GM23338 (cell line): ENCODE measurements around the gene MARCHF9. TPM values are rescaled to one million over a fixed set of nuclear protein-coding genes. Genes with fewer than 3 reads are reported as not detected.

ENCODE experiments used
- ATAC-seq: fragments of 200-7000 bp; cut with Tn5 transposase; 3 replicates; pipeline ENCODE4 v1.9.1; 2020
- DNase-seq: peaks from one replicate; pipeline ENCODE4 v3.0.0-alpha.2; 2015; ENCODE audit warnings: low spot score
- H2AFZ ChIP-seq: fragments of 200-600 bp; sonication (generic); 2 replicates; pipeline ENCODE4 v1.8.0; 2016; ENCODE audit warnings: antibody characterized with exemption, mild to moderate bottlenecking, moderate library complexity
- H3F3A ChIP-seq: fragments of 200-600 bp; sonication (generic); replicated peaks from 2 replicates; pipeline ENCODE4 v1.8.0; 2017; ENCODE audit warnings: antibody characterized with exemption, mixed run types, low read depth
- H3K27ac ChIP-seq: fragments of 200-600 bp; sonication (generic); 2 replicates; pipeline ENCODE4 v1.6.1; 2016; ENCODE audit warnings: low read depth
- H3K27me3 ChIP-seq: fragments of 200-600 bp; sonication (generic); 2 replicates; pipeline ENCODE4 v1.8.0; 2016; ENCODE audit warnings: mild to moderate bottlenecking, mixed run types, moderate library complexity; ENCODE audit not compliant: insufficient read depth
- H3K36me3 ChIP-seq: fragments of 200-600 bp; sonication (generic); 2 replicates; pipeline ENCODE4 v1.8.0; 2016; ENCODE audit warnings: mild to moderate bottlenecking; ENCODE audit not compliant: insufficient read depth
- H3K4me1 ChIP-seq: fragments of 200-600 bp; sonication (generic); 2 replicates; pipeline ENCODE4 v1.8.0; 2016; ENCODE audit warnings: mild to moderate bottlenecking, moderate library complexity; ENCODE audit not compliant: insufficient read depth
- H3K4me2 ChIP-seq: fragments of 200-600 bp; sonication (generic); 2 replicates; pipeline ENCODE4 v1.7.1; 2017; ENCODE audit warnings: mixed run types
- H3K4me3 ChIP-seq: fragments of 200-600 bp; sonication (generic); 2 replicates; pipeline ENCODE4 v1.6.1; 2016; ENCODE audit warnings: mixed run types
- H3K79me2 ChIP-seq: fragments of 200-600 bp; sonication (generic); replicated peaks from 2 replicates; pipeline ENCODE4 v1.8.0; 2017; ENCODE audit warnings: mild to moderate bottlenecking; ENCODE audit not compliant: insufficient read depth
- H3K9me2 ChIP-seq: fragments of 200-600 bp; sonication (generic); 2 replicates; pipeline ENCODE4 v1.8.0; 2017; ENCODE audit not compliant: insufficient read depth
- H4K20me1 ChIP-seq: fragments of 200-600 bp; sonication (generic); replicated peaks from 2 replicates; pipeline ENCODE4 v1.8.0; 2017; ENCODE audit warnings: mild to moderate bottlenecking; ENCODE audit not compliant: insufficient read depth
- H3K27ac Mint-ChIP-seq: 2 replicates; pipeline ENCODE4 v1.8.0; 2020; ENCODE audit warnings: inconsistent platforms, mild to moderate bottlenecking, moderate library complexity, mixed read lengths
- H3K27me3 Mint-ChIP-seq: 3 replicates; pipeline ENCODE4 v1.8.0; 2022; ENCODE audit warnings: low read depth, mild to moderate bottlenecking, moderate library complexity, mixed read lengths, inconsistent platforms; ENCODE audit not compliant: insufficient read depth, poor library complexity
- H3K36me3 Mint-ChIP-seq: 3 replicates; pipeline ENCODE4 v1.8.0; 2021; ENCODE audit warnings: low read depth, mild to moderate bottlenecking, inconsistent platforms, moderate library complexity, mixed read lengths
- H3K4me1 Mint-ChIP-seq: 3 replicates; pipeline ENCODE4 v1.8.0; 2020; ENCODE audit warnings: mild to moderate bottlenecking, inconsistent platforms, mixed read lengths
- H3K4me3 Mint-ChIP-seq: 3 replicates; pipeline ENCODE4 v1.8.0; 2021; ENCODE audit warnings: moderate library complexity, mild to moderate bottlenecking, inconsistent platforms, mixed read lengths
- H3K9me3 Mint-ChIP-seq: 3 replicates; pipeline ENCODE4 v1.8.0; 2020; ENCODE audit warnings: moderate library complexity, mild to moderate bottlenecking, inconsistent platforms, mixed read lengths
- CTCF ChIP-seq, 2 experiments: fragments of 200-600 bp in 1 of 2; sonication (generic) in 1 of 2; conservative IDR thresholded peaks; 2 replicates each; pipeline versions ENCODE4 v1.5.1 to v1.6.1; 2016 to 2017; ENCODE audit warnings: antibody characterized with exemption in 2 of 2, low read depth in 2 of 2, mild to moderate bottlenecking in 2 of 2, moderate library complexity in 1 of 2
- EZH2phosphoT487 ChIP-seq: fragments of 200-600 bp; sonication (generic); IDR thresholded peaks from one replicate; pipeline ENCODE4 v1.8.1; 2018; ENCODE audit warnings: antibody characterized with exemption; ENCODE audit not compliant: unreplicated experiment
- NANOG ChIP-seq: IDR thresholded peaks from 2 replicates; pipeline ENCODE4 v1.6.1; 2016; ENCODE audit warnings: antibody characterized with exemption, borderline replicate concordance
- REST ChIP-seq: IDR thresholded peaks from one replicate; pipeline ENCODE4 v1.6.1; 2018; ENCODE audit warnings: antibody characterized with exemption; ENCODE audit not compliant: unreplicated experiment
- STAT1 ChIP-seq: IDR thresholded peaks from one replicate; pipeline ENCODE4 v1.6.1; 2016; ENCODE audit warnings: antibody characterized with exemption; ENCODE audit not compliant: unreplicated experiment
- ZNF114 ChIP-seq: fragments of 250-450 bp; sonication (Bioruptor Pico); IDR thresholded peaks from 2 replicates; pipeline ENCODE4 v1.5.0; 2020; ENCODE audit warnings: mild to moderate bottlenecking, moderate library complexity
- ZNF331 ChIP-seq: fragments of 250-450 bp; sonication (Bioruptor Pico); IDR thresholded peaks from 2 replicates; pipeline ENCODE4 v1.5.0; 2020; ENCODE audit warnings: low read depth, mild to moderate bottlenecking, moderate library complexity
- polyA plus RNA-seq: library from polyadenylated mRNA; unstranded; fragments of >200 nt; fragmentation: Nextera tagmentation; extraction: Ambion mirVana; gene quantifications from 2 replicates; pipeline ENCODE4 v1.2.1, GENCODE V29; 2016
- total RNA-seq: library from RNA; depleted of rRNA; stranded (reverse); fragments of >200 nt; shearing (Covaris generic); gene quantifications from 2 replicates; pipeline ENCODE4 v1.2.3, GENCODE V29; 2014

The MARCHF9 gene
- total and polyA plus RNA-seq, 2 experiments from 2014 or later: 2.9 to 3.3 TPM

GRCh38 chr12:57780284-57780897 lies 25.5 kb downstream of the MARCHF9 start:
- no peak overlapping the region for H3K4me2 ChIP-seq
- H3K4me3 ChIP-seq: no peak overlapping the region
- Mint-ChIP-seq H3K27ac (no peak overlapping the region), H3K27me3 (no peaks in the 10 kb centered on the region), H3K4me1 (peaks cover 4% of the 10 kb centered on the region; the same call in 1 of the 3 replicates), H3K4me3 (no peak overlapping the region), H3K9me3 (no peaks in the 10 kb centered on the region), H3K36me3 (peaks cover 11% of the 10 kb centered on the region; the same call in 1 of the 3 replicates)
- peaks cover 5% of the 10 kb centered on the region; the same call in 1 of the 2 replicates for H3K4me1 ChIP-seq
- DNase-seq (no peak), ATAC-seq (no peak)
- H3K36me3 ChIP-seq: peaks cover under 1% of the 10 kb centered on the region; the same call in 1 of the 2 replicates
- H3K9me2 ChIP-seq: no peaks in the 10 kb centered on the region
- H3F3A ChIP-seq: no peaks in the 10 kb centered on the region
- H3K27me3 ChIP-seq: no peaks in the 10 kb centered on the region
- no peaks in the 10 kb centered on the region for H4K20me1 ChIP-seq
- no peak overlapping the region for H3K27ac ChIP-seq
- peaks cover 18% of the 10 kb centered on the region for H3K79me2 ChIP-seq
- no peak for TF ChIP-seq ZNF331 (CRISPR knock-in tag)
- TF ChIP-seq REST: no peak
- TF ChIP-seq CTCF (conservative IDR thresholded peaks at IDR 0.05; ENCODE audit: low read depth in 2 of 2): no peak
- no peak for TF ChIP-seq ZNF114 (CRISPR knock-in tag)
- TF ChIP-seq EZH2phosphoT487: no peak
- TF ChIP-seq STAT1: no peak
- no peak overlapping the region for H2AFZ ChIP-seq

- no peak overlapping the region for H3K4me3 ChIP-seq
- peaks cover 5% of the 10 kb centered on the region; the same call in 1 of the 2 replicates for H3K4me1 ChIP-seq
- DNase-seq: no peak
- Mint-ChIP-seq H3K27me3 (peaks cover 4% of the 10 kb centered on the region), H3K27ac (no peak overlapping the region), H3K9me3 (no peaks in the 10 kb centered on the region), H3K4me1 (peaks cover 4% of the 10 kb centered on the region; the same call in 1 of the 3 replicates), H3K4me3 (no peak overlapping the region), H3K36me3 (peaks cover 15% of the 10 kb centered on the region)
- H2AFZ ChIP-seq: no peak overlapping the region
- peaks cover 9% of the 10 kb centered on the region; the same call in 1 of the 2 replicates for H3K36me3 ChIP-seq
- TF ChIP-seq NANOG: no peak
- no peak for TF ChIP-seq REST
- TF ChIP-seq ZNF114 (CRISPR knock-in tag): no peak
- no peak for ATAC-seq
- H4K20me1 ChIP-seq: no peaks in the 10 kb centered on the region; the same call in 1 of the 2 replicates
- no peak overlapping the region for H3K27ac ChIP-seq
- H3F3A ChIP-seq: no peaks in the 10 kb centered on the region
- H3K79me2 ChIP-seq: peaks cover 18% of the 10 kb centered on the region
- no peaks in the 10 kb centered on the region for H3K27me3 ChIP-seq
- no peaks in the 10 kb centered on the region for H3K9me2 ChIP-seq
- H3K4me2 ChIP-seq: no peak overlapping the region
Measured at GRCh38 chr12:57781244-57781643, 26.3 kb downstream of the MARCHF9 start.
